GM21381 (cell line): ENCODE data around the gene NPAS2.

ENCODE experiments used
- ATAC-seq: cut with Tn5 transposase; IDR thresholded peaks from one replicate; pipeline ENCODE4 v1.9.1; 2021; ENCODE audit warnings: mild to moderate bottlenecking, moderate library complexity; ENCODE audit not compliant: unreplicated experiment

NPAS2 gene

DNA sequence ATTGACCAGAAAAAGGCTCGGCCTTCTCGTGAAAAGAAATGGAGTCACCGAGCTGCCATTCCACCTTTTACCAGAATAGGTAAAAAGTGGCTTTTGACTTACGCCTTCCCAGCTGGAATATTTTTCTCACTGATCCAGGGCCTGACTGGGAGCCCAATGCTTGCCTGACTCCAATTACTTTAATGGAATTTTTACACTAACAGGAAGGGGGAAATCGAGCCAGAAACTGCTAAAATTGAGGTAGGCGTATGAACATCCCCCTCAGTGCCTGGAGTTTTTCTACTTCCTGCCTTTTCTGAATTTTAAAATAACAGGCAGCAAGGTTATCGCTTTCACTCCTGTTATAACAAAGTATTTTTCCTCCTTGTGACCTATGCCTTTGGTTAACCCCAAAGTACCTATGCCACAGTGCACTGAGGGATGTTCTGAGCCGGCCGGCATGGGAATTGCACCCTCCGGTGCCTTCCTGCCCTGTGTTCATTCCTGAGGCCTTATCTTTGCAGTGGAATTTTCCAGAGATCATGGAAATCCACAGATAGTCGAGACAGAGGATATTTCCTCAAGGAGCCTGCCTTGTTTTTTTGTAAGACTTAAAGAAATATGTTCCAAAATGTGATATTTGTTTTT, 163.9 kb downstream of the NPAS2 start:
- no peak for ATAC-seq

DNA sequence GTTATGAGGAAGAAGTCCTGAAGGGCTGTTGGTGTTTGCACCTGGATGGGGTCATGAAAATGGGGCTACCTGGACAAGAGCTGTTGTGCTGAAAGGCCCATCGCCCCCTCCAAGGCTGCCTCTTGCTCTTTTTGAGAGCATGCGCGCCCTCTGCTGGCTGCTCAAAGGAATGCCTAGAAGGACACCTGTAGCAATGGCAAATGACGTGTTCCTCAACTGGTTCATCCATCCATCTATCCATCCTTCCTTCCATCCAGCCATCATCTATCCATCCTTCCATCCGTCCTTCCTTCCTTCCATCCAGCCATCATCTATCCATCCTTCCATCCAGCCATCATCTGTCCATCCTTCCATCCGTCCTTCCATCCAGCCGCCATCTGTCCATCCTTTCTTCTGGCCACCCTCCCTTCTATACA, 165.0 kb downstream of the NPAS2 start:
- ATAC-seq: peak; percentile 64

GRCh38 chr2:100986157-100986556, 166.2 kb downstream of the NPAS2 start:
- ATAC-seq: no peak

DNA sequence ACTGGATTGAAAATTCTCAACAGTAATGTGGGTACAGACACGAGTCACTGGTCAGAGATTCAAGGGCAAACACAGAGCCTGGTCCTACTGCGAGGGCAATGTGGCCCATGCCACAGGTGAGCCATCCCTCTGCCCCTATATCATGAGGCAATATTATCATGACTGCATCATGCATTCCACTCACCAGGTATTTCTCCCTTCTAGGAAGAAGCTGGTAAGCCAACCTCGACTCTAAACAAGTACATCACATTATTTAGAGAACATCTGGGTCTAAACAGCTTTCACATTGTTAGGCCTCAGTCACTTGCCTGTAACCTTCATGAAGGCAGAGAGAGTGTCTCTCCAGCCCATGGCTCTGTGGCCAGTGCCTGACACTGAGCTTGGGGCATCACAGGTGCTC, 167.6 kb downstream of the NPAS2 start:
- no peak for ATAC-seq

DNA sequence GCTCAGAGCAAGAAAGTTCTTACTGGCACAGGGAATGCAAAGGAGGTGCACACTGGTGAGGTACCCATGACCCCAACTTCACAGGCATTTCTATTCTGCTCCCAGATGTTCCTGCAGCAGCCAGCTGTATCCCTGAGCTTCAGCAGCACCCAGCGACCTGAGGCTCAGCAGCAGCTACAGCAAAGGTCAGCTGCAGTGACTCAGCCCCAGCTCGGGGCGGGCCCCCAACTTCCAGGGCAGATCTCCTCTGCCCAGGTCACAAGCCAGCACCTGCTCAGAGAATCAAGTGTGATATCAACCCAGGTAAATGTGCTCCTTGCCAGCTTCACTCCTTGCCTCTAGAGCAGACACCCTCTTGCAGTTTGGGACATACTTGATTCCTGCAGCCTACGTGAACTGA, 168.0 kb downstream of the NPAS2 start:
- ATAC-seq: no peak

DNA sequence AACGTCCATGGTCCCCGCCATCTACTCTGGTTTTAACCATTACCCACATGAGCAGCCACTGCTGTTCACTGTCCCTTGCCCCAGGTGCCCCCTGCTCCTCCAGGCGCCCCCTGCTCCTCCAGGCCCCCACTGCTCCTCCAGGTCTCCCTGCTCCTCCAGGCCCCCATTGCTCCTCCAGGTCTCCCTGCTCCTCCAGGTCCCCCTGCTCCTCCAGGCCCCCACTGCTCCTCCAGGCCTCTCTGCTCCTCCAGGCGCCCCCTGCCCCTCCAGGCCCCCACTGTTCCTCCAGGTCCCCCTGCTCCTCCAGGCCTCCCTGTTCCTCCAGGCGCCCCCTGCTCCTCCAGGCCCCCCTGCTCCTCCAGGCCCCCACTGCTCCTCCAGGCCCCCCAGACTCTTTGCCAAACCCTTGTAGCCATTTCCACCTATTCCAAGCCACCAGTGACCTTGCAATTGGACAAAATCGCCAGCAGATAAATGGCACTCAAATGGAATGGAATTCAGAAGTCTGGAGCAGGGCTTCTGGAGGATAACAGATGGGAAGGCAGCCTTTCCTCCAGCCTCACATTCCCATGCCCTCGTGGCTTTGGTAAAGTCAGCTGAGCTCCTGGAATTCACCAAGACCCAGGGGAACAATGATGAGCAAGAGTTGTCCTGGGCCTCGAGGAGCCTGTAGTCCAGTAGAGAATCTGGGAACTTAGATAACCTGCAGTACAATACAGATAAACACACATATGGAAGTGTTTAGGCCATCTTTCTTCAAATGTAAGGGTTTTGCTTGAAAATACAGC, 168.9 kb downstream of the NPAS2 start:
- ATAC-seq: no peak

DNA sequence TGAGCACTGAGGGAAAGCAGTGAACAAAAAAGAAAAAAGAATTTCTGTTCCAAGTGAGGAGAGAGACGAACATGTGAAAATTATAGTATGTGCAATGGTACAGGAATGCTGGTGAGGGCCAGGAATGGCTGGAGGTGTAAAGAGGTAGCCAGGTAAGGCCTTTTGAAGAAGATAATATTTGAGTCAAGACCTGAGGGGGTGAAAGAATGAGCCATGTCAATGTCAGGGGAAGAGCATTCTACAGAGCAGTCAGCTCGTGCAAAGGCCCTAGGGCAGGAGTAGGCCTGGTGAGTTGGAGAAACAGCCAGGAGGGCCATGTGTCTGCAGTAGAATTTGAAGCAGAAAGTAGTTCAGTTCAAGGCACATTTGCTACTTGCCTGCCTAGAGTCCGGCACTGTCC, 169.7 kb downstream of the NPAS2 start:
- ATAC-seq: no peak

GRCh38 chr2:100990166-100990565, 170.2 kb downstream of the NPAS2 start:
- no peak for ATAC-seq

DNA sequence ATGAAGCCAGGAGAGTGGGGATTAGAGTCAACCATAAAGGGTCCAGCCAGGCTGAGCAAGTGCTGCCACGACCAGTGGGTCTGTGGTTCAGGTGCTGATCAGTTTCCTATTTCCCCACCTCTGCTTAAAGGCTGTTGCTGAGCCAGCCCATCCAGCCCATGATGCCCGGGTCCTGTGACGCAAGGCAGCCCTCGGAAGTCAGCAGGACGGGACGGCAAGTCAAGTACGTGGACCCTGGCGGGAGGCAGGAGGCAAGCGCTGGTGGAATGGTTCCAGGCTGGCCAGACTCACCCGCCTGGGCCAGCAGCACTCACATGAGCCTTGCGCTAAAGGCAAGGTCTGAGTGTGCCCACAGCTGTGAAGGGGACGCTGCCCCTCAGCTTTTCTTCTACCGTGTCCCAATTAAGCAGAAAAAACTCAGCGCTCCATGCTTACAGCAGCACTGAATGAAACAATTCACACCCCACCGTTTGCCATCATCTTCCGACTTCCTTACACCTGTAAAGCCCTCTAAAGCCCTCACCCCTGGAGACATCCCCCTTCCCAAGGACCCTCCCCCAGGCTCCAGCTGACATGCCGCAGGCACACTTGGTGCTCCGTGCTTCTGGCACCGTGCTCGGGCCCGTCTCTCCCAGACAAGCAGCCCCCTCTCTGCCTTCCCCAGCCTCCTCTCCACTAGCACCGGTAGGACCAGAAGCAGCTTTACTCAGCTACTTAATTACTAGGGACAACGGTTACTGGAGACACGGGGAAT, 170.9 kb downstream of the NPAS2 start:
- no peak for ATAC-seq

DNA sequence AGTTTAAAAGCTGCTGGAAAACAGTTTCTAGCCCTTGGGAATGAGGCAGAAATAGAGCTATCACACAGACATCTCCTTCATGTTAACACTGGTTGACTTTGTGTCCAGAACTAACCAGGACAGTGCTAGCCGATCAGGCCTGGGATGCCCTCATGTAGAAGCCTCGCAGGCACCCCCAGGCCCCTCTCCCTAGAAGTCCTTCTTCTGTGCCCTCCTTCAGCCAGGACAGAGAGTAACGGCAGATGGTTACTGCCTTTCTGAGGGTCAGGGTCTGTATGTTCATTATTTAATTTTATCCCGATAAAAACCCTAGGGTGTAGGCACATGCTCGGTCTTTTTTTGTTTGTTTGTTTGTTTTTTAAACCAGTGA, 171.4 kb downstream of the NPAS2 start:
- ATAC-seq: no peak

GRCh38 chr2:100992262-100992661, 172.3 kb downstream of the NPAS2 start:
- no peak for ATAC-seq

DNA sequence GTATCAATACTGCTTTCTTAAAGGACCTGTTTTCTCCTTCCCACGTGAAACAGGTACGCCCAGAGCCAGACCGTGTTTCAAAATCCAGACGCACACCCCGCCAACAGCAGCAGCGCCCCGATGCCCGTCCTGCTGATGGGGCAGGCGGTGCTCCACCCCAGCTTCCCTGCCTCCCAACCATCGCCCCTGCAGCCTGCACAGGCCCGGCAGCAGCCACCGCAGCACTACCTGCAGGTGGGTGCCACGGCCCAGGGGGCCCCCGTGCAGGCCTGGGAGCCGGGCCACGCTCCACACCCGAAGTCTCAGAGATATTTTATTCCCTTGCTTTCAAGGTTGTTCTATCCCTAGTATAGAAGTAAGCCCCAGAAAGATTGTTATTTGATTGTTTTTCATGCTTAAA, 173.4 kb downstream of the NPAS2 start:
- no peak for ATAC-seq

GRCh38 chr2:100995309-100996075, 175.6 kb downstream of the NPAS2 start:
- no peak for ATAC-seq

DNA sequence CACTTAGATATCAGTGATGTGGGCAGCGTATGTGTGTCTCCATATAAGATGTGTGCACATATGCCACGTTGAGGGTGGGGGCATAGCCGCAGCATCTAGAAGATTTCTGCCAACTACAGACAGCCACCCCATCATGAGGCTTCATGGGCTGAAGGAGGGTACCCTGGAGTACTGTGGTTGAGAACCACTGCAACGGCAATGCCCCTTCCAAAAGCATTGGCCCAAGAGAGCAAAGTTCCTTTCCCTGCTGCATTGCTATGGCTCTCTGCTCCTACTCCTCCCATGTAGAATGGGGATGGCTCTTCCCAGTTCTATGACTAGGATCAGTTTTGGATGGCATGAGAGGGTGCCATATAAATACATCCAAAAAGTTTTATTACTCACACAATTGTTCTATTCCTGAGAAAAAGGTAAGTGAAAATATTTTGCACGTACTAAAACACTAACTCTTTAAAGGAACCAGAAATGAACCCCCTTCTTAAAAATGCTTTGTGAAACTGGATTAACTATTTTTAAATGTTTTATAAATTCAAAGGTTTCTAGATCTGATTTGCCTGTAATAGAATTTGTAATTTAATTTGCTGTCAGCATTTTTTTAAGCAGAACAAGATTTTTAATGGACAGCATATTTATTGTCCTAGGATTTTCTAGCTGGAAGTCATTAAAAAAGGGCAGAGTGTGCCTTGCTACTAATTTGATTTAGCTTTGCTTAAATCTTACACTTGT, 177.7 kb downstream of the NPAS2 start:
- no peak for ATAC-seq

GRCh38 chr2:100998235-100998573, 178.3 kb downstream of the NPAS2 start:
- ATAC-seq: no peak

DNA sequence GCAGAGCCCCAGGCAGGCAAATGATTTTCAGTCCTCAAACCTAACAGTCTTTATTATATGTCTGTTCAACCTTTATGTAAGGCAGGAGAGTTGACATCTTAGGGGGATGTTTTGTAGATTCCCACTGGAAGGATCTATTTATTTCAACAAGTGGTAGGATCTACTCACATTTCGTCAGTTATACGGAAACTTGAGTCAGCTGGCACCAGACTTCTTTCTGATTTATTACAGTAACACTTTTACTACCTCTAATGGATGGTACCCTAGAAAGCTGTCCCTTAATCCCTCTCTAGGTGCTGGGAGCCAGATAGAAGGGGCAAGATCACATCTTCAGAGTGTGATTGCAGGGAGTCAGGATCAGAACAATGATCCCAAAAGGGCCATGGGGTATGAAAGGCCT, 180.1 kb downstream of the NPAS2 start:
- ATAC-seq: no peak

GRCh38 chr2:101001691-101002561, 182.0 kb downstream of the NPAS2 start, which contains the start of gene RPL31:
Gene RPL31 (plus strand): TSS chr2:101002289. CDS start chr2:101002702, 413 bp downstream.
- peak; percentile 94 for ATAC-seq

DNA sequence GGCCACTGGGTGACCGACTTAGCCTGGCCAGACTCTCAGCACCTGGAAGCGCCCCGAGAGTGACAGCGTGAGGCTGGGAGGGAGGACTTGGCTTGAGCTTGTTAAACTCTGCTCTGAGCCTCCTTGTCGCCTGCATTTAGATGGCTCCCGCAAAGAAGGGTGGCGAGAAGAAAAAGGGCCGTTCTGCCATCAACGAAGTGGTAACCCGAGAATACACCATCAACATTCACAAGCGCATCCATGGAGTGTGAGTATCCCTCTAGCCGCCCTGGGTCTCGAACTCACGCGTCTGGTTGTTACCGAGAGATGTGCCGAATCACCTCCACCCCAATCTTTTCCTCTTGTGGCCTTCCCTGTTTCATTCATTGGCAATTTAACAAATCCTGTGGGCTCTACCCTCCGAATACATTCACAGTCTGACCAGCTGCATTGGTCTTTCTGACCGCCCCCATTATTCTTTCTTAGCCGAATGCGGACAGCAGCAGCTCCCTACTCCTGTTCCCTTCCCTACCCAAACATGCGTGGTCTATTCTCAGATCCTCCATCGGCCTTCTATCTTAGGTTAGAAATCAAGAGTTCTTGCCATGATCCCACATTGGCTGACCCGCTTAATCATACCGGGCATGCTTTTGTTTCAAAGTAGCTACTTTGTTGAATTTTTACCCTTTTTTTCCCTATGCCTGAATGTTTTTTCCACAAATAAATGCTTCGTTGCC, 182.8 kb downstream of the NPAS2 start:
- no peak for ATAC-seq

DNA sequence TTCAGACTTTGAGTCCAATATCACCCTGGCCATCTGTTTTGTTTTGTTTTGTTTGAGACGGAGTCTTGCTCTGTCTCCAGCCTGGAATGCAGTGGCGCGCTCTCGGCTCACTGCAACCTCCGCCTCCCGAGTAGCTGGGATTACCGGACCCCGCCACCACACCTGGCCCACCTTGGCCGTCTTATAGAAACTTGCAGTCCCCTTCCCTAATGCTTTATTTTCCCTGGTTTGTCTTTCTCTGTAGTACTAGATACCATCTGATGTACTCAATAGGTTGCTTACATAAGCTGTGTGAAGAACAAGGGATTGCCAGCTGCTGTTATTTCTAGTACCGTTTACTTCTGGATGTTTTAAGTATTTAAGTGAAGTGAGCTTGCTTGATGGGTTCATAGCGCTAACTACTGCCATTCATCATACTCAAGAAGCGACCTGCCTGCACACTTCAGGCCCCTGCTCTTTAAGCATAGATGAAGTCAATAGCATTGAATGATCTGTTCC, 183.4 kb downstream of the NPAS2 start:
- ATAC-seq: no peak
